IMR-90 (cell line): ENCODE data around the gene SNRPF. TPM values are rescaled to one million over a fixed set of nuclear protein-coding genes. Genes with fewer than 3 reads are reported as not detected.

ENCODE experiments used
- ATAC-seq: fragments of 200-7000 bp; cut with Tn5 transposase; 2 replicates; pipeline ENCODE4 v1.9.1; 2020; ENCODE audit warnings: low read depth, mild to moderate bottlenecking, moderate library complexity
- BruUV-seq: library from RNA; stranded (reverse); fragments of 400-500 nt; replicated peaks from 2 replicates; lab custom pipeline; 2021; lab: Mats Ljungman, UMichigan
- CTCF ChIA-PET: fragments of 300-600 bp; formaldehyde crosslinking; extraction: SDS; loops from one replicate; lab custom pipeline; 2021; ENCODE audit warnings: antibody characterized with exemption; lab: Yijun Ruan, JAX
- POLR2A ChIA-PET: fragments of 300-600 bp; sonication (Branson Sonifier 250); formaldehyde crosslinking; loops from one replicate; lab custom pipeline; 2022; ENCODE audit warnings: antibody characterized with exemption; ENCODE audit not compliant: unreplicated experiment; lab: Charles Lee
- DNase-seq: peaks from one replicate; pipeline ENCODE4 v3.0.0; 2013
- H2AFZ ChIP-seq: replicated peaks from 2 replicates; pipeline ENCODE3; 2013; ENCODE audit warnings: low read length, mild to moderate bottlenecking; ENCODE audit not compliant: poor library complexity
- H2AK5ac ChIP-seq: 2 replicates; pipeline ENCODE4 v1.6.1; 2013; ENCODE audit warnings: low read depth, low read length, inconsistent platforms
- H2AK9ac ChIP-seq: replicated peaks from 2 replicates; pipeline ENCODE3; 2013; ENCODE audit warnings: mild to moderate bottlenecking, low read depth, low read length, moderate library complexity; ENCODE audit not compliant: poor library complexity
- H2BK120ac ChIP-seq: 2 replicates; pipeline ENCODE4 v1.6.1; 2013; ENCODE audit warnings: low read depth, low read length, inconsistent platforms
- H2BK15ac ChIP-seq: 3 replicates; pipeline ENCODE4 v1.6.1; 2013; ENCODE audit warnings: low read depth, low read length, inconsistent platforms
- H2BK20ac ChIP-seq: 2 replicates; pipeline ENCODE4 v1.6.1; 2013; ENCODE audit warnings: low read depth, mild to moderate bottlenecking, inconsistent platforms, low read length, moderate library complexity
- H2BK5ac ChIP-seq: 2 replicates; pipeline ENCODE4 v1.6.1; 2013; ENCODE audit warnings: mild to moderate bottlenecking, low read depth, low read length, inconsistent platforms; ENCODE audit not compliant: poor library complexity, severe bottlenecking
- H3K14ac ChIP-seq: replicated peaks from 2 replicates; pipeline ENCODE4 v1.6.1; 2013; ENCODE audit warnings: low read depth, low read length, inconsistent platforms
- H3K18ac ChIP-seq: 2 replicates; pipeline ENCODE4 v1.6.1; 2013; ENCODE audit warnings: low read depth, low read length, control low read depth
- H3K23ac ChIP-seq: 2 replicates; pipeline ENCODE4 v1.6.1; 2013; ENCODE audit warnings: low read depth, low read length, inconsistent platforms
- H3K27ac ChIP-seq: 2 replicates; pipeline ENCODE4 v1.5.1; 2013; ENCODE audit warnings: mild to moderate bottlenecking, control low read depth, low read length; ENCODE audit not compliant: insufficient read depth
- H3K27me3 ChIP-seq: 2 replicates; pipeline ENCODE4 v1.6.1; 2013; ENCODE audit warnings: low read length; ENCODE audit not compliant: control insufficient read depth, insufficient read depth
- H3K36me3 ChIP-seq: 2 replicates; pipeline ENCODE4 v1.6.1; 2013; ENCODE audit warnings: low read length, mixed read lengths; ENCODE audit not compliant: control insufficient read depth, insufficient read depth
- H3K4ac ChIP-seq: 2 replicates; pipeline ENCODE4 v1.6.1; 2013; ENCODE audit warnings: low read depth, low read length, inconsistent platforms
- H3K4me1 ChIP-seq: 2 replicates; pipeline ENCODE4 v1.6.1; 2013; ENCODE audit warnings: low read length, mixed read lengths; ENCODE audit not compliant: control insufficient read depth, insufficient read depth
- H3K4me2 ChIP-seq: 2 replicates; pipeline ENCODE4 v1.6.1; 2013; ENCODE audit warnings: low read depth, mild to moderate bottlenecking, control low read depth, low read length, moderate library complexity
- H3K4me3 ChIP-seq: 2 replicates; pipeline ENCODE4 v1.5.1; 2013; ENCODE audit warnings: low read depth, mild to moderate bottlenecking, control low read depth, low read length, moderate library complexity; ENCODE audit not compliant: insufficient read depth
- H3K56ac ChIP-seq: 2 replicates; pipeline ENCODE4 v1.6.1; 2013; ENCODE audit warnings: low read length, inconsistent platforms; ENCODE audit not compliant: insufficient read depth; ENCODE audit errors: extremely low read depth
- H3K79me1 ChIP-seq, 2 experiments: 2 replicates each; pipeline ENCODE4 v1.6.1; 2013; ENCODE audit warnings: low read length in 2 of 2, inconsistent platforms in 1 of 2, low read depth in 1 of 2
- H3K9ac ChIP-seq: 2 replicates; pipeline ENCODE4 v1.6.1; 2013; ENCODE audit warnings: low read depth, low read length, control low read depth
- H3K9me1 ChIP-seq: 2 replicates; pipeline ENCODE4 v1.6.1; 2013; ENCODE audit warnings: low read length, inconsistent platforms; ENCODE audit not compliant: insufficient read depth
- H3K9me3 ChIP-seq: 2 replicates; pipeline ENCODE4 v1.6.1; 2013; ENCODE audit warnings: low read length; ENCODE audit not compliant: control insufficient read depth, insufficient read depth
- H4K20me1 ChIP-seq: 2 replicates; pipeline ENCODE4 v1.6.1; 2013; ENCODE audit warnings: low read length, inconsistent platforms; ENCODE audit not compliant: insufficient read depth
- H4K5ac ChIP-seq: 2 replicates; pipeline ENCODE4 v1.6.1; 2013; ENCODE audit warnings: mild to moderate bottlenecking, low read depth, low read length, control low read depth
- H4K8ac ChIP-seq, 2 experiments: 2 replicates each; pipeline ENCODE4 v1.6.1; 2013; ENCODE audit warnings: low read depth in 2 of 2, low read length in 2 of 2, control low read depth in 1 of 2, inconsistent platforms in 1 of 2
- H4K91ac ChIP-seq: 2 replicates; pipeline ENCODE4 v1.6.1; 2013; ENCODE audit warnings: low read depth, low read length, inconsistent platforms; ENCODE audit not compliant: insufficient read depth
- BHLHE40 ChIP-seq: fragments of 150-350 bp; IDR thresholded peaks from 2 replicates; pipeline ENCODE4 v1.6.1; 2016; ENCODE audit warnings: mild to moderate bottlenecking, low read depth, low read length
- CEBPB ChIP-seq: IDR thresholded peaks from 2 replicates; pipeline ENCODE4 v1.6.1; 2012; ENCODE audit warnings: low read depth, low read length, improper control_type of control experiment
- CHD1 ChIP-seq: IDR thresholded peaks from 2 replicates; pipeline ENCODE4 v1.6.1; 2012; ENCODE audit warnings: low read depth, low read length, improper control_type of control experiment
- FOS ChIP-seq: fragments of 150-350 bp; IDR thresholded peaks from 2 replicates; pipeline ENCODE4 v1.6.1; 2016; ENCODE audit warnings: low read depth, low read length
- MAFK ChIP-seq: IDR thresholded peaks from 2 replicates; pipeline ENCODE4 v1.6.1; 2012; ENCODE audit warnings: low read depth, low read length, improper control_type of control experiment
- MAZ ChIP-seq: IDR thresholded peaks from 2 replicates; pipeline ENCODE4 v1.6.1; 2012; ENCODE audit warnings: low read depth, mild to moderate bottlenecking, low read length, improper control_type of control experiment, moderate library complexity, borderline replicate concordance
- MXI1 ChIP-seq: IDR thresholded peaks from 2 replicates; pipeline ENCODE4 v1.6.1; 2012; ENCODE audit warnings: low read depth, mild to moderate bottlenecking, low read length, moderate library complexity, borderline replicate concordance
- NFE2L2 ChIP-seq: fragments of 150-350 bp; IDR thresholded peaks from 2 replicates; pipeline ENCODE4 v1.6.1; 2016; ENCODE audit warnings: low read depth, mild to moderate bottlenecking, low read length
- POLR2A ChIP-seq: IDR thresholded peaks from 2 replicates; pipeline ENCODE4 v1.6.1; 2012; ENCODE audit warnings: mild to moderate bottlenecking, low read depth, low read length
- RAD21 ChIP-seq: IDR thresholded peaks from 2 replicates; pipeline ENCODE4 v1.6.1; 2012; ENCODE audit warnings: low read length, improper control_type of control experiment
- RCOR1 ChIP-seq: IDR thresholded peaks from 2 replicates; pipeline ENCODE4 v1.6.1; 2012; ENCODE audit warnings: mild to moderate bottlenecking, low read length, improper control_type of control experiment; ENCODE audit not compliant: insufficient replicate concordance
- RFX5 ChIP-seq: IDR thresholded peaks from 2 replicates; pipeline ENCODE4 v1.8.0; 2012; ENCODE audit warnings: low read depth, mild to moderate bottlenecking, low read length, moderate library complexity
- SMC3 ChIP-seq: fragments of 150-350 bp; IDR thresholded peaks from 2 replicates; pipeline ENCODE4 v1.6.1; 2016; ENCODE audit warnings: low read depth, mild to moderate bottlenecking, antibody characterized with exemption, low read length, moderate library complexity
- dilution Hi-C: fragments of 300-500 bp; cut with HindIII; formaldehyde crosslinking; loops from one replicate; pipeline ENCODE4 v1.14.3; 2018; ENCODE audit warnings: low sequenced_read_pairs; ENCODE audit not compliant: unreplicated experiment
- in situ Hi-C: fragments of 300-500 bp; cut with MboI; formaldehyde crosslinking; loops from 3 replicates; pipeline ENCODE4 v1.14.3; 2019; ENCODE audit warnings: low sequenced_read_pairs, inconsistent platforms, mixed read lengths
- intact Hi-C: fragments of 100-400 bp; cut with micrococcal nuclease; formaldehyde crosslinking; loops from 2 replicates; pipeline ENCODE4 v1.10.0; 2022
- polyA plus RNA-seq, 3 experiments: library from polyadenylated mRNA; depleted of rRNA; stranded (reverse); fragments of >200 nt; gene quantifications; 2 replicates each; pipeline ENCODE4 v1.2.3, GENCODE V29; 2012; ENCODE audit warnings: low replicate concordance in 1 of 3
- total RNA-seq: library from RNA; depleted of rRNA; stranded (reverse); fragments of >200 nt; gene quantifications from 2 replicates; pipeline ENCODE4 v1.2.3, GENCODE V29; 2012
- TF ChIP-seq, protein P1 (sequence below): conservative IDR thresholded peaks from 2 replicates; pipeline ENCODE4 v1.5.1; 2012; ENCODE audit warnings: mild to moderate bottlenecking, low read depth, low read length, improper control_type of control experiment
- TF ChIP-seq, protein P2 (sequence below): fragments of 150-350 bp; IDR thresholded peaks from 2 replicates; pipeline ENCODE4 v1.6.1; 2017; ENCODE audit warnings: mild to moderate bottlenecking, antibody characterized with exemption, low read length, low read depth
- TF ChIP-seq, protein P3 (sequence below): fragments of 150-350 bp; IDR thresholded peaks from 2 replicates; pipeline ENCODE4 v1.6.1; 2016; ENCODE audit warnings: low read depth, mild to moderate bottlenecking, low read length, moderate library complexity, borderline replicate concordance

Gene SNRPF
- total and polyA plus RNA-seq, 2 of the 4 experiments (the other 2 are of a cell fraction): 5.0 to 27.9 TPM

DNA sequence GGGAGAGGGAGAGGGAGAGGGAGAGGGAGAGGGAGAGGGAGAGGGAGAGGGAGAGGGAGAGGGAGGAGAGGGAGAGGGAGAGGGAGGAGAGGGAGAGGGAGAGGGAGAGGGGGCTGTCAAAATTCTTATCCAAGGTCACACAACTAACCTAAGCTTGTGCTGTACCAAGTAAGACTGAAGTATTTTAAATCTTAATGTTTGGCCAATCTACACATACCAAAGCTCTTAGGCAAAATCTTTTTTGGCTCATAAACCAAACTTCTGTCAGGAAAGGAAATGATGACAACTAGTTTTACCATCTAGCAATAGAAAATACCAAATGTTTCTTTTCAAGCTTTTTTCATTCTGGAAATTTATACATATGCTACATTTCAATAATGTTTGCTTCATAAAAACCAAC lies 49.8 kb downstream of the SNRPF start:
- no peak overlapping the region for H3K14ac ChIP-seq
- H2AK5ac ChIP-seq: no peak overlapping the region
- H3K9me3 ChIP-seq: no peaks in the 10 kb centered on the region
- H2BK120ac ChIP-seq: no peak overlapping the region
- dilution Hi-C loops: no loop called here
- CTCF ChIA-PET: interaction anchor here (0.6 kb wide), 1 partner anchor 65 kb away, joined by 4 read pairs; no protein-coding TSS in a partner anchor
- H3K56ac ChIP-seq: no peak overlapping the region
- no peak overlapping the region for H3K4me3 ChIP-seq
- in situ Hi-C loops: no loop called here
- intact Hi-C loops: no loop called here
- no peak overlapping the region for H2BK5ac ChIP-seq
- no peak overlapping the region for H2BK15ac ChIP-seq
- no peak overlapping the region for H2BK20ac ChIP-seq
- no peaks in the 10 kb centered on the region for H3K4me1 ChIP-seq
- TF ChIP-seq MAFK: no peak
- no peak for TF ChIP-seq MXI1
- TF ChIP-seq SMC3: no peak
- no peak for TF ChIP-seq NFE2L2
- TF ChIP-seq, protein P1, sequence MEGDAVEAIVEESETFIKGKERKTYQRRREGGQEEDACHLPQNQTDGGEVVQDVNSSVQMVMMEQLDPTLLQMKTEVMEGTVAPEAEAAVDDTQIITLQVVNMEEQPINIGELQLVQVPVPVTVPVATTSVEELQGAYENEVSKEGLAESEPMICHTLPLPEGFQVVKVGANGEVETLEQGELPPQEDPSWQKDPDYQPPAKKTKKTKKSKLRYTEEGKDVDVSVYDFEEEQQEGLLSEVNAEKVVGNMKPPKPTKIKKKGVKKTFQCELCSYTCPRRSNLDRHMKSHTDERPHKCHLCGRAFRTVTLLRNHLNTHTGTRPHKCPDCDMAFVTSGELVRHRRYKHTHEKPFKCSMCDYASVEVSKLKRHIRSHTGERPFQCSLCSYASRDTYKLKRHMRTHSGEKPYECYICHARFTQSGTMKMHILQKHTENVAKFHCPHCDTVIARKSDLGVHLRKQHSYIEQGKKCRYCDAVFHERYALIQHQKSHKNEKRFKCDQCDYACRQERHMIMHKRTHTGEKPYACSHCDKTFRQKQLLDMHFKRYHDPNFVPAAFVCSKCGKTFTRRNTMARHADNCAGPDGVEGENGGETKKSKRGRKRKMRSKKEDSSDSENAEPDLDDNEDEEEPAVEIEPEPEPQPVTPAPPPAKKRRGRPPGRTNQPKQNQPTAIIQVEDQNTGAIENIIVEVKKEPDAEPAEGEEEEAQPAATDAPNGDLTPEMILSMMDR: no peak
- no peak for TF ChIP-seq CEBPB
- TF ChIP-seq POLR2A: no peak
- TF ChIP-seq FOS: no peak
- TF ChIP-seq RCOR1: no peak
- TF ChIP-seq, protein P2, sequence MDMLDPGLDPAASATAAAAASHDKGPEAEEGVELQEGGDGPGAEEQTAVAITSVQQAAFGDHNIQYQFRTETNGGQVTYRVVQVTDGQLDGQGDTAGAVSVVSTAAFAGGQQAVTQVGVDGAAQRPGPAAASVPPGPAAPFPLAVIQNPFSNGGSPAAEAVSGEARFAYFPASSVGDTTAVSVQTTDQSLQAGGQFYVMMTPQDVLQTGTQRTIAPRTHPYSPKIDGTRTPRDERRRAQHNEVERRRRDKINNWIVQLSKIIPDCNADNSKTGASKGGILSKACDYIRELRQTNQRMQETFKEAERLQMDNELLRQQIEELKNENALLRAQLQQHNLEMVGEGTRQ: no peak
- TF ChIP-seq BHLHE40: no peak
- no peak for TF ChIP-seq MAZ
- TF ChIP-seq, protein P3, sequence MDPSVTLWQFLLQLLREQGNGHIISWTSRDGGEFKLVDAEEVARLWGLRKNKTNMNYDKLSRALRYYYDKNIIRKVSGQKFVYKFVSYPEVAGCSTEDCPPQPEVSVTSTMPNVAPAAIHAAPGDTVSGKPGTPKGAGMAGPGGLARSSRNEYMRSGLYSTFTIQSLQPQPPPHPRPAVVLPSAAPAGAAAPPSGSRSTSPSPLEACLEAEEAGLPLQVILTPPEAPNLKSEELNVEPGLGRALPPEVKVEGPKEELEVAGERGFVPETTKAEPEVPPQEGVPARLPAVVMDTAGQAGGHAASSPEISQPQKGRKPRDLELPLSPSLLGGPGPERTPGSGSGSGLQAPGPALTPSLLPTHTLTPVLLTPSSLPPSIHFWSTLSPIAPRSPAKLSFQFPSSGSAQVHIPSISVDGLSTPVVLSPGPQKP: no peak
- TF ChIP-seq RFX5: no peak
- TF ChIP-seq RAD21: no peak
- no peak for TF ChIP-seq CHD1
- H3K79me1 ChIP-seq: no peaks in the 10 kb centered on the region
- H4K20me1 ChIP-seq: no peaks in the 10 kb centered on the region
- no peak overlapping the region for H2AFZ ChIP-seq
- H3K9ac ChIP-seq: no peak overlapping the region
- no peak overlapping the region for H4K5ac ChIP-seq
- H3K18ac ChIP-seq: no peak overlapping the region
- H3K36me3 ChIP-seq: no peaks in the 10 kb centered on the region
- H4K8ac ChIP-seq: no peak overlapping the region
- ATAC-seq: peak; percentile 59; the same call in 1 of the 2 replicates
- H2AK9ac ChIP-seq: no peak overlapping the region
- H3K27ac ChIP-seq: no peak overlapping the region
- peak; percentile 52 for DNase-seq
- BruUV-seq: no TSS peak
- peaks cover 3% of the 10 kb centered on the region; the same call in 1 of the 2 replicates for H3K27me3 ChIP-seq
- no peak overlapping the region for H3K23ac ChIP-seq
- POLR2A ChIA-PET: no interaction called here
- no peak overlapping the region for H4K91ac ChIP-seq
- H3K4ac ChIP-seq: no peak overlapping the region
- H3K9me1 ChIP-seq: no peaks in the 10 kb centered on the region
- no peak overlapping the region for H3K4me2 ChIP-seq
